ENCODE data around the gene MALAT1. TPM values are rescaled to one million over a fixed set of nuclear protein-coding genes. Genes with fewer than 3 reads are reported as not detected.

Gene MALAT1
- total and polyA plus RNA-seq, 2 of the 8 experiments (the other 6 are each of a cell fraction or from before 2014, with no cell fraction given), result 115 to 984 TPM

GRCh38 chr11:65548395-65548794, 49.5 kb downstream of the MALAT1 start (continued):
- TF ChIP-seq NANOG (IDR thresholded peaks at IDR 0.05; ENCODE audit: insufficient read depth, low read depth, low read length, poor library complexity, severe bottlenecking) (no peak), ZNF274 (IDR thresholded peaks at IDR 0.05; ENCODE audit: borderline replicate concordance, extremely low read depth, low read length) (no peak)
